ENCODE results near the gene BICC1.

The BICC1 gene

DNA sequence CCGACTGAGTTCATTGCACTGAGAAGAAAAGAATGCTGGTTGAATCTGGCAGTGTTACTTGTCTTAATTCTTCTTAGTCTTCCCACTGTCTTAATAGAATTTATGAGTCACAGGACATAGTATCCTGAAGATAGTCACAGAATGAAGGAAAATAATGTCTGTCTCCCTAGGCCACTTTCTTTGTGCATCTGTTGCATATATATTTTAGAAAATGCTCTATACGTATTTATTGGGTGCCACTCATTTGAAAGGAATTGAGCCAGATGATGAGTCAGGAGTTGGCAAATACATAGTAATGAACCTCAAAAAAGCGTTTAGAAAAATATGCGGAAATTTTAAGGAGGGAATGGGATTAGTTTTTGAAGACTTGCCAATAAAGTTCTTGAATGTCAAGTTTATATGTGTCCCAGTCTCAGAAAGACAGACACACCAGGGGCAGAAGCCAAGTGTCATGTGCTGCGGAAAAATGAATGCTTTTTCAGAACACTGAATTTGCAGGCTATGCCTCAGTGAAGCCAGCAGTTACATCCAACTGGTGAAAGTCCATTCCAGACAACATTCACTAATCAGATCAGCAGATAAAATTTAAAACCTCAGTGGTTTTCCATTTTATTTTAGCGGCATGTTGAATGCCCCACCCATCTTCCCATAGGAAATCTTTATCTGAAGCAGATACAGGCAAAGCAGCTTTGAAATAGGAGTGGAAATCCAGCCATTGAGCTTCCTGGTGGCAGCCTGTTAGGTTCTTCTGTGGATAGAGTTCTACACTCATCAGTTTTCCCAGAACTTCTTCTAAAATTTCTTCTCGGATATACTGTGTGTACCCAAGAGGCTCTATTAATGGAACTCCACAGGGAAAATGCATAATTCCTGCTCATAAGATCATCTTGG is 308.4 kb downstream of the BICC1 start:
- no peak overlapping the region for H3K27ac ChIP-seq (ENCODE audit: low read length)
- H3K9me3 ChIP-seq (ENCODE audit: control insufficient read depth, insufficient read depth, low read length), result no peaks in the 10 kb centered on the region
- DNase-seq (ENCODE audit: low read depth, low spot score), result no peak
- H3K4me1 ChIP-seq (ENCODE audit: control insufficient read depth, insufficient read depth, low read length), result no peaks in the 10 kb centered on the region
- H3K27me3 ChIP-seq (ENCODE audit: control insufficient read depth, insufficient read depth, low read length), result no peaks in the 10 kb centered on the region
- no peak overlapping the region for H3K4me3 ChIP-seq (ENCODE audit: low read length)
- WGBS (ENCODE audit: insufficient coverage, insufficient read length), result 100% methylated on average over 2 of the region's 7 CpGs
- H3K36me3 ChIP-seq (ENCODE audit: control insufficient read depth, insufficient read depth, low read length), result no peaks in the 10 kb centered on the region

DNA sequence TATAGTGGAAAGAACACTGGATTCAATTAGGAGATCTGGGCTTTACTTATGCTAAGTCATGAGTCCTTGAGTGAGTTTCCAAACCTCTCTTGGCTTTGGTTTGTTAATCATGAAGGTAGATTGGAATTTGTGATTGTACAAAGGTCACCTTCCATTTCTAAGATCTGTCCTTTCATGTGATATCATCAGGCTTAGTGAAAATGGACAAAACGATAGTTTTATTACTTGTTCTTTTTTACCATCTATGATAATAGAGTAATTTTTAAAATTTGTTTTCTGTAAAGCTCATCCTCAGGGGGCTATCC is 309.0 kb downstream of the BICC1 start:
- WGBS (ENCODE audit: insufficient coverage, insufficient read length), result no CpG with 5 or more reads among the region's 1 CpG

DNA sequence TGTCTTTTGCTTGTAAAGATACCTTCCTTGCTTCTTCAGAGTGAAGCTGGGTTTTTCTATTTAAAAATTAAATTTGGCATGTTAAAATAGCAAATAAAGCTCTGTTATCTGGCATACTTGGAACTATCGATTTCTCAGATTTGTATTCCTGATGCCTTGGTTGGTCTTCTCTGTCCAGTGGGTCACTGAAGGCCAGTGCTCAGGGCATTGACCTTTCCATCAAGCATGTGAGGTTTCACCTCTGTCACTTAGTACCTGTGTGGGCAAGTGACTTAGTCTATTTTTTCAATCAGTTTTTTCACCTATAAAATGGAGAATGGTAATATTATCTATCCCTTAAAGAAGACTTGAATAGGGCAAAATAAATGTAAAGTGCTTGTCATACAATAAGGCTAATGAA is 311.3 kb downstream of the BICC1 start:
- DNase-seq (ENCODE audit: low read depth, low spot score), result no peak
- Histone ChIP-seq H3K27ac (ENCODE audit: low read length) (no peak overlapping the region), H3K4me3 (ENCODE audit: low read length) (no peak overlapping the region), H3K4me1 (ENCODE audit: control insufficient read depth, insufficient read depth, low read length) (no peaks in the 10 kb centered on the region), H3K27me3 (ENCODE audit: control insufficient read depth, insufficient read depth, low read length) (no peaks in the 10 kb centered on the region), H3K36me3 (ENCODE audit: control insufficient read depth, insufficient read depth, low read length) (no peaks in the 10 kb centered on the region), H3K9me3 (ENCODE audit: control insufficient read depth, insufficient read depth, low read length) (no peaks in the 10 kb centered on the region)
- no CpG with 5 or more reads among the region's 1 CpG for WGBS (ENCODE audit: insufficient coverage, insufficient read length)

More for the DNA sequence above, 309.0 kb downstream of the BICC1 start:
- Histone ChIP-seq H3K27ac (ENCODE audit: low read length) (no peak overlapping the region), H3K9me3 (ENCODE audit: control insufficient read depth, insufficient read depth, low read length) (no peaks in the 10 kb centered on the region), H3K27me3 (ENCODE audit: control insufficient read depth, insufficient read depth, low read length) (no peaks in the 10 kb centered on the region), H3K4me1 (ENCODE audit: control insufficient read depth, insufficient read depth, low read length) (no peaks in the 10 kb centered on the region), H3K4me3 (ENCODE audit: low read length) (no peak overlapping the region), H3K36me3 (ENCODE audit: control insufficient read depth, insufficient read depth, low read length) (no peaks in the 10 kb centered on the region)
- DNase-seq (ENCODE audit: low read depth, low spot score), result no peak

DNA sequence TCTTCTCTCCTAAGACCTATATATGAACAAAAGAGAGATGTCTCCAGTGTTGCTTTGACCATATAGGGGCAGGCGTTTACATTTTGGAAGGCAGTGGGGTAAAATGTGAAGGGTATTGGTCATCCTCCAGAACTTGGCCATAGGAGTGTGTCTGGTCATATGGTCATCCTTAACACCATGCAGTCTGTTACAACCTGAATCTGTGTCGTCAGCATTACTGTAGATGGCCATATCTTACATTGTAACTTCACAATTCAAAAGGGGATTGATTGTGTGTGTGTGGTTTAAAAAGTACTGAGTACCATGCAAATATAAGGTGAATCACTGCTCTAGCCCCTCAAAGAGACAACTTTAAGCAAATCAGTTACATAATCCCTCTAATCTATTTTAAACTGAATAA is 311.7 kb downstream of the BICC1 start:
- DNase-seq (ENCODE audit: low read depth, low spot score), result no peak
- WGBS (ENCODE audit: insufficient coverage, insufficient read length), result no CpG with 5 or more reads among the region's 2 CpGs

DNA sequence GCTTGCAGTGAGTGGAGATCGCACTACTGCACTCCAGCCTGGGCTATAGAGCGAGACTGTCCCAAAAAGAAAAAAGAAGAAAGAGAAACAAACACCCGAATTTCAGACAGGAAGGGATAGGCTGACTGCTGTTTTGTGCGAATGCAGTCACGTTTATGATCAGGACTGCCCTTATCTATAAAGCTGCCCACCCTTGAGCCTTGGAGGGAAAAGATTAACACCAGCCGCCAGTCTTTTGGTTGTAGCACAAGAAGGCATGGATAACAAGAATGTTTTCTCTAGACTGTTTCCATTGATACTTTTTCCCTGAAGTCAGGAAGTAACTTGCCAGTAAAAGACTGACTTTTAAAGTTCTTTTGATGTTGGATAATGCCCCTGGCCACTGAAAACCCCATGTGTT is 314.0 kb downstream of the BICC1 start:
- no peak overlapping the region for H3K27ac ChIP-seq (ENCODE audit: low read length)
- no peaks in the 10 kb centered on the region for H3K27me3 ChIP-seq (ENCODE audit: control insufficient read depth, insufficient read depth, low read length)
- H3K4me3 ChIP-seq (ENCODE audit: low read length), result no peak overlapping the region
- no peaks in the 10 kb centered on the region for H3K9me3 ChIP-seq (ENCODE audit: control insufficient read depth, insufficient read depth, low read length)
- WGBS (ENCODE audit: insufficient coverage, insufficient read length), result no CpG with 5 or more reads among the region's 6 CpGs
- H3K36me3 ChIP-seq (ENCODE audit: control insufficient read depth, insufficient read depth, low read length), result no peaks in the 10 kb centered on the region
- no peak for DNase-seq (ENCODE audit: low read depth, low spot score)
- H3K4me1 ChIP-seq (ENCODE audit: control insufficient read depth, insufficient read depth, low read length), result no peaks in the 10 kb centered on the region

More for the DNA sequence above, 311.7 kb downstream of the BICC1 start:
- H3K9me3 ChIP-seq (ENCODE audit: control insufficient read depth, insufficient read depth, low read length), result no peaks in the 10 kb centered on the region
- no peak overlapping the region for H3K27ac ChIP-seq (ENCODE audit: low read length)
- H3K4me1 ChIP-seq (ENCODE audit: control insufficient read depth, insufficient read depth, low read length), result no peaks in the 10 kb centered on the region
- no peak overlapping the region for H3K4me3 ChIP-seq (ENCODE audit: low read length)
- H3K27me3 ChIP-seq (ENCODE audit: control insufficient read depth, insufficient read depth, low read length), result no peaks in the 10 kb centered on the region
- no peaks in the 10 kb centered on the region for H3K36me3 ChIP-seq (ENCODE audit: control insufficient read depth, insufficient read depth, low read length)

DNA sequence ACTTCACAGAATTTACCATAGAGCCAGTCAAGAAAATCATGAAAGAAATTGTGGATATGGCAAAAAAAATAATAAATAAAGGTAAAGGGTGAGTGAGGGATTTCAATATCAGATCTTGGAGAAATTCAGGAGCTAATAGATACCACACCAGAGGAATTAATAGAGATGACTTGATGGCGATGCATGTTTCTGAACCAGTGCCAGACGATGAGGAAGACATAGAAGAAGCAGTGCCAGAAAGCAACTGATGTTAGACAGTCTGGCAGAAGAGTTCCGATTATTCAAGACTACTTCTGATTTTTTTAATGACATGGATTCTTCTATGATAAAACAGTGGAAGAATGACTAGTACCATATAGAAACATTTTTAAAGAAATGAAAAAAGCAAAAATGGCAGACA is 314.7 kb downstream of the BICC1 start:
- no peak for DNase-seq (ENCODE audit: low read depth, low spot score)
- H3K4me1 ChIP-seq (ENCODE audit: control insufficient read depth, insufficient read depth, low read length), result no peaks in the 10 kb centered on the region
- H3K27me3 ChIP-seq (ENCODE audit: control insufficient read depth, insufficient read depth, low read length), result no peaks in the 10 kb centered on the region
- H3K4me3 ChIP-seq (ENCODE audit: low read length), result no peak overlapping the region
- no peaks in the 10 kb centered on the region for H3K36me3 ChIP-seq (ENCODE audit: control insufficient read depth, insufficient read depth, low read length)
- no CpG with 5 or more reads among the region's 3 CpGs for WGBS (ENCODE audit: insufficient coverage, insufficient read length)
- H3K9me3 ChIP-seq (ENCODE audit: control insufficient read depth, insufficient read depth, low read length), result no peaks in the 10 kb centered on the region
- no peak overlapping the region for H3K27ac ChIP-seq (ENCODE audit: low read length)

DNA sequence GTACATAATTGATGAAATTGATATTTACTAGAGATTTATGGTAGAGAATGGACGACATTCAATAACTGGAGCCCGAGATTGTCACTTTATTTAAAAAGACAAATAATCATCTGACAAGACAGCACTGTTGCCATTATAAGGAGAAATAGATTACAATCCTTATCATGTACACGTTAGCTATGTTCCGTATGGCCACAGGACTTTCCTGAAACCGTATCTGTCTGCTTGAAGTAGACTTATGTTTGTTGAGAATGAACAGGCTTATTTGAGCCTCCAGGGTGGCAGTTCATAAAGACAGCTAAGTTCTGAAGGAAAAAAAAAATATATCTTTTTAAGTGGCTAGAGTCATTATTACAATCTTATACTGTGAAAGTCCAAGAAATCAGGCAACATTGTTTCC is 317.2 kb downstream of the BICC1 start:
- H3K27me3 ChIP-seq (ENCODE audit: control insufficient read depth, insufficient read depth, low read length), result no peaks in the 10 kb centered on the region
- no peaks in the 10 kb centered on the region for H3K9me3 ChIP-seq (ENCODE audit: control insufficient read depth, insufficient read depth, low read length)
- no peak overlapping the region for H3K4me3 ChIP-seq (ENCODE audit: low read length)
- no CpG with 5 or more reads among the region's 5 CpGs for WGBS (ENCODE audit: insufficient coverage, insufficient read length)
- DNase-seq (ENCODE audit: low read depth, low spot score), result no peak
- no peaks in the 10 kb centered on the region for H3K36me3 ChIP-seq (ENCODE audit: control insufficient read depth, insufficient read depth, low read length)
- H3K4me1 ChIP-seq (ENCODE audit: control insufficient read depth, insufficient read depth, low read length), result no peaks in the 10 kb centered on the region
- no peak overlapping the region for H3K27ac ChIP-seq (ENCODE audit: low read length)

DNA sequence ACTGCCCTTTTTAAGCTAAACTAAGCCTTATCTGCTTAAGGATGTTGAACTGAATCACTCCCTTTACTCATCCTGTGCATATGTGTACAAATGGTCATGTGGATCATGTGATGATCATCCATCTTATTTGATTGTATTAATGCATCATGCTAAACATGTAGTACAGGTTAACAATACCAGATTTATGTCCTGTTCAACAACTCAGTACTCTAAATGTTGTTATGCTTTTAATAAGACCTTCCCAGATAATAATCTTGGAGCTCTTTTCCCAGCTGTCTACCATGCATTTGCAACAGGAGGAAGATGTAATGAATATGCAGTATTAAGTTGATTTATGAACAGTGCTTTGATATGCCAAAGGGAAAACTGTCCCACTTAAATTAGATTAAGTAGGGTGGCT is 318.0 kb downstream of the BICC1 start:
- DNase-seq (ENCODE audit: low read depth, low spot score), result no peak
- Histone ChIP-seq H3K27ac (ENCODE audit: low read length) (no peak overlapping the region), H3K36me3 (ENCODE audit: control insufficient read depth, insufficient read depth, low read length) (no peaks in the 10 kb centered on the region), H3K27me3 (ENCODE audit: control insufficient read depth, insufficient read depth, low read length) (no peaks in the 10 kb centered on the region), H3K4me1 (ENCODE audit: control insufficient read depth, insufficient read depth, low read length) (no peaks in the 10 kb centered on the region), H3K9me3 (ENCODE audit: control insufficient read depth, insufficient read depth, low read length) (no peaks in the 10 kb centered on the region), H3K4me3 (ENCODE audit: low read length) (no peak overlapping the region)

DNA sequence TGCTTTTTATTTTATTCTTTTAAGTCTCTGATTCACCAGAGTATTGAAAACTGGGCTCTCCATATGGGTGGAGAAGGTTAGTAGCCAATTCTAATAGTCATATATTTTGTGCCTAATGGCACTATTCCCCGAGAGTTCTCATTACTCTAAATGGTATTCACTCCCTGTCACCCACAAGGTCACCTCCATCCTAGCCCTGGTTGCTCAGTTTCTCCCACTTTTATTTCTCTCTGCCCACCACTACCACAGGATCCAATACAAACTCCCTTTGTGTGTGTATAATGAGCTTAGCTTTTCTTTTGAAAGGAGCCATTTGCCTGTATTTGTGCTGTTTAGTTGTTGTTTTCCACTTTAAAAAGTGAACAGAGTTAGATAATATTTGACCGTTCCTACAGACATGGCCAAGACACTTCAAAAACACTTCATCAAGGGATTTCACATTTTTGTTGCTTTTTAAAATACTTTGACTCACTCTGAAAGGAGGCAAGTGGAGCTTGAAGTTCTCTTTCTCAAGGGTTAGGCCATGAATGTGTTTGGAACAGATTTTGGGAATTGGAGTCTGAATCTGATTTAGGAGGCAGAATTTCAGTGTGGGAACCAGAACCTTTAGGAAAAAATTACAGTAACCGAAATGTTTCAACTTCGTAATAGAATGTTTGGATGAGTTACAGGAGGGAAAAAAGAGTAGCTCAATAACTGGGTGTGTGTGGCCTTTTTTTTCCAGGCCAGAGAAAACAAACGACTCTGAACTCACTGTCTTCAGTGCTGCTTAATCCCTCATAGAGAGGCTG is 321.3 kb downstream of the BICC1 start:
- Histone ChIP-seq H3K36me3 (ENCODE audit: control insufficient read depth, insufficient read depth, low read length) (no peaks in the 10 kb centered on the region), H3K27me3 (ENCODE audit: control insufficient read depth, insufficient read depth, low read length) (no peaks in the 10 kb centered on the region), H3K4me1 (ENCODE audit: control insufficient read depth, insufficient read depth, low read length) (no peaks in the 10 kb centered on the region), H3K4me3 (ENCODE audit: low read length) (no peak overlapping the region), H3K9me3 (ENCODE audit: control insufficient read depth, insufficient read depth, low read length) (no peaks in the 10 kb centered on the region), H3K27ac (ENCODE audit: low read length) (no peak overlapping the region)
- DNase-seq (ENCODE audit: low read depth, low spot score), result no peak
- no CpG with 5 or more reads among the region's 5 CpGs for WGBS (ENCODE audit: insufficient coverage, insufficient read length)

DNA sequence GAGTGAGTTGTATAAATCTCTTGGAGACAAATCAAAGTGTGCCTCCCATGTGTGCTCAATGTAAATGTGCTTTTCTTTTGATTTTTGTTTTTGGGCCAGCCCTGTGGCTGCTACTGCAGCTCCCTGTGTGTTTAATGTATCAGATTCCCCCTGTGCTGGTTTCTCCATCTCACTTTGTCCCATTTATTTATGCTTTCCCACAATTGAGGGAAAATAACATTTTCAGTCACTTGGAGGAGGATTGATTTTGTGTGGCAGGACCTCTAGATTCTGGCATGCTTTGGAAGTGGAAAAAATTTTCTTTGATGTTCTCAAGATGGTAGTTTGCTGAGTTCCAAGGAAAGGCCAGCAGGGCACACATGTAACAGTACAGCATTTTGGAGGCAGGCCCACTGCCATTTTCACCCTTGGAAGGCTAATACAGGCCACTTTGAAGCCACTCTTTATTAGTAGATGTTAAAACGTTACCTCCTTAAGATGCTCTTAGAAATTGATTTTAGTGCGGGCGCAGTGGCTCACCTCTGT is 323.6 kb downstream of the BICC1 start:
- Histone ChIP-seq H3K36me3 (ENCODE audit: control insufficient read depth, insufficient read depth, low read length) (no peaks in the 10 kb centered on the region), H3K4me1 (ENCODE audit: control insufficient read depth, insufficient read depth, low read length) (no peaks in the 10 kb centered on the region), H3K9me3 (ENCODE audit: control insufficient read depth, insufficient read depth, low read length) (no peaks in the 10 kb centered on the region), H3K27ac (ENCODE audit: low read length) (no peak overlapping the region), H3K27me3 (ENCODE audit: control insufficient read depth, insufficient read depth, low read length) (no peaks in the 10 kb centered on the region), H3K4me3 (ENCODE audit: low read length) (no peak overlapping the region)
- DNase-seq (ENCODE audit: low read depth, low spot score), result no peak
- WGBS (ENCODE audit: insufficient coverage, insufficient read length), result no CpG with 5 or more reads among the region's 3 CpGs

Measured in iPS DF 6.9 (cell line).